Astrocyte of the cerebellum (primary cell): Measurements from ENCODE around the gene HGFAC.

Experiments
- DNase-seq: peaks from one replicate; pipeline ENCODE4 v3.0.0-alpha.2; 2011; ENCODE audit warnings: low read depth
- H3K4me3 ChIP-seq: 2 replicates; pipeline ENCODE4 v1.5.1; 2011; ENCODE audit warnings: mild to moderate bottlenecking, low read depth, low read length, moderate library complexity
- in situ Hi-C: cut with HindIII; loops from 2 replicates; pipeline ENCODE4 v1.10.0; 2017; ENCODE audit warnings: low sequenced_read_pairs
- TF ChIP-seq, protein P1 (sequence below): IDR thresholded peaks from 2 replicates; pipeline ENCODE4 v1.5.1; 2012; ENCODE audit warnings: low read length, low read depth, moderate library complexity, mild to moderate bottlenecking; ENCODE audit errors: missing control alignments

HGFAC gene

DNA sequence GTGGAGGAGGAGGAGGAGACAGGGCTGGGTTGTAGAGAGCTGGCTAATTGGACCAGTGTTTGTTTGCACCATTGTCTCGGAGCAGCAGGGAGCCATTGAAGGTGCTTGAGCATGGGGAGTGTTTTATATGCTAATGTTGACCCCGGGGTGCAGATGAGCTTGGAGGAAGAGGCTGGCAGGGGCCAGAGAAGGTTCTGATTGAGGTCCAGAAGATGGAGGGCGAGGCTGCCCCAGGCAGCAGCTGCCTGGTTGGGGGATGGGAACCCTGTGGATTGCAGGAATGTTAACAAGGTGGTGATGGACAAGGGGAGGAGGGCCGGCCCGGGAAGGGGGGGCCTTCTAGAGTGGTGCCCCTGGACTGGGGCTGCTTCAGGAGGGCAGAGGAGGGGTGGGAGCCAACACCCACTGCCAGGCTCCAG is 39.4 kb downstream of the HGFAC start:
- TF ChIP-seq, protein P1, sequence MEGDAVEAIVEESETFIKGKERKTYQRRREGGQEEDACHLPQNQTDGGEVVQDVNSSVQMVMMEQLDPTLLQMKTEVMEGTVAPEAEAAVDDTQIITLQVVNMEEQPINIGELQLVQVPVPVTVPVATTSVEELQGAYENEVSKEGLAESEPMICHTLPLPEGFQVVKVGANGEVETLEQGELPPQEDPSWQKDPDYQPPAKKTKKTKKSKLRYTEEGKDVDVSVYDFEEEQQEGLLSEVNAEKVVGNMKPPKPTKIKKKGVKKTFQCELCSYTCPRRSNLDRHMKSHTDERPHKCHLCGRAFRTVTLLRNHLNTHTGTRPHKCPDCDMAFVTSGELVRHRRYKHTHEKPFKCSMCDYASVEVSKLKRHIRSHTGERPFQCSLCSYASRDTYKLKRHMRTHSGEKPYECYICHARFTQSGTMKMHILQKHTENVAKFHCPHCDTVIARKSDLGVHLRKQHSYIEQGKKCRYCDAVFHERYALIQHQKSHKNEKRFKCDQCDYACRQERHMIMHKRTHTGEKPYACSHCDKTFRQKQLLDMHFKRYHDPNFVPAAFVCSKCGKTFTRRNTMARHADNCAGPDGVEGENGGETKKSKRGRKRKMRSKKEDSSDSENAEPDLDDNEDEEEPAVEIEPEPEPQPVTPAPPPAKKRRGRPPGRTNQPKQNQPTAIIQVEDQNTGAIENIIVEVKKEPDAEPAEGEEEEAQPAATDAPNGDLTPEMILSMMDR, result no peak

DNA sequence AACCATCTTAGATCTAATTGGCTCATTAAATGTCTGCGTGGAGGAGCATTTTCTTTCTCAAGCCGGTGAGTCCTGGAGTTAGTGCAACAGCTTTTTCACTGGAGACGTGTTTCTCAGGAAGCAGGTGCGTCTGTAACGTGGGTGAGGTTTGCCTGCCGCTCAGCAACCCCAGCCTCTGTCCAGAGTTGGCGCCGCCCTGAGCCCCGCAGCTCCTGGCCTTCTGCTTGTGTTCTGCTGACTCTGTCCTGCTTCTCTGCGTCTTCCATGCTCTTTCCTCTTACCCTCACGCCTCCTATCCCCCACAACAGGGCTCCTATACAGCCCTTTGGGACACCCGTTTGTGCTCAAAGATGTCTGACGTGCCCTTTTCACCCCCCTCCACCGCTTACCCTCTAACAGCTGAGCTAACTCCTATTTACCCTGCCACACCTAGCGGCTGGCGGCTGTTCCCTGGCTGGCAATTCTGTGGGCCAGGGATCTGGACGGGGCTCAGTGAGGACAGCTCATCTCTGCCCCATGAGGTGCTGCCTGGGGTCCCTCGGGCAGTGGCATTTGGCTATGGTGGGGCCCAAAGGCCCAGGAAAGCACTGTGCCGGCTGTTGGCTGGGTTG is 40.1 kb downstream of the HGFAC start:
- in situ Hi-C loops, result no loop called here
- H3K4me3 ChIP-seq, result no peak overlapping the region
- TF ChIP-seq, protein P1, result no peak

More for the DNA sequence above, 39.4 kb downstream of the HGFAC start:
- no peak overlapping the region for H3K4me3 ChIP-seq
- in situ Hi-C loops, result no loop called here
- no peak for DNase-seq

DNA sequence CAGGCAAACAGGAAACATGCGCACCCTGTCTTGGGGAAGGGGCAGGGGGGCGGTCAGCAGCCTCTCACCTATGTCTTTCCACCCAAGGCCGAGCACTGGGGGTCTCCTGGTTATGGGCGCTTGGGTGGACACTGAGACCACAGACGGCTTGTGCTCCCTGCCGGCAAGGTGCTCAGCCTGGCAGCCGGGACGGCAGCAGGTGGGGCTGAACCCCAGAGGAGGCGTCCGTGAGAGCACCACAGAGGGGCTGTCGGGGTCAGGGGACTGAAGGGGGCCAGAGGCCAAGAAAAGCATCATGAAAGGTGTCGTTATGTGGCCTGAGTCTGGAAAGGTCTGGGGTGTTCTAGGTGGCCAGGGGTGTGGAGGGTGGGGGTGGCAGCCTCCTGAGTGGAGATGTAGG is 40.9 kb downstream of the HGFAC start:
- no peak overlapping the region for H3K4me3 ChIP-seq
- in situ Hi-C loops, result no loop called here
- TF ChIP-seq, protein P1, result no peak
- DNase-seq, result no peak

More for the DNA sequence above, 40.1 kb downstream of the HGFAC start:
- no peak for DNase-seq

DNA sequence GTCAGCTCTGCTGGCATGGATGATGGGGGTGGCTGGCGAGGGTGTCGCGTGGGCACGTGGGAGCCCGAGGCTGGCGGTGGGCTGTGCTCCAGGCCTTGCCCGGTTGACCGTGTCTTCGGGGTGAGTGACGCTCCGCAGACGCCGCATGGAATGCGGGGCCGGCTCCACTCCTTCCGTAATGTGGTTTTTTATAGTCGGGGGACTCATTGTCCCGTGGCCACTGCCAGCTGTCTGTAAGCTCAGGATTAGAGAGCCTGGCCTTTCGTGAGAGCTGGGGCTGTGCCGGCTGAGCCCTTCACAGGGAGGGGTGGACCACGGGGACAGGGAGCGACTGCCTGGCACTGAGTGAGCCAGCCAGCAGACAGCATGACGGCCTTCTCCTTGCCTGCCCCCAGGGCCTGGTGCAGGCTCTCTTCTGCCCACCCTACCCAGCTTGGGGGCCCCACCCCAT is 41.7 kb downstream of the HGFAC start:
- DNase-seq, result no peak
- TF ChIP-seq, protein P1, result no peak
- no peak overlapping the region for H3K4me3 ChIP-seq
- in situ Hi-C loops, result no loop called here

DNA sequence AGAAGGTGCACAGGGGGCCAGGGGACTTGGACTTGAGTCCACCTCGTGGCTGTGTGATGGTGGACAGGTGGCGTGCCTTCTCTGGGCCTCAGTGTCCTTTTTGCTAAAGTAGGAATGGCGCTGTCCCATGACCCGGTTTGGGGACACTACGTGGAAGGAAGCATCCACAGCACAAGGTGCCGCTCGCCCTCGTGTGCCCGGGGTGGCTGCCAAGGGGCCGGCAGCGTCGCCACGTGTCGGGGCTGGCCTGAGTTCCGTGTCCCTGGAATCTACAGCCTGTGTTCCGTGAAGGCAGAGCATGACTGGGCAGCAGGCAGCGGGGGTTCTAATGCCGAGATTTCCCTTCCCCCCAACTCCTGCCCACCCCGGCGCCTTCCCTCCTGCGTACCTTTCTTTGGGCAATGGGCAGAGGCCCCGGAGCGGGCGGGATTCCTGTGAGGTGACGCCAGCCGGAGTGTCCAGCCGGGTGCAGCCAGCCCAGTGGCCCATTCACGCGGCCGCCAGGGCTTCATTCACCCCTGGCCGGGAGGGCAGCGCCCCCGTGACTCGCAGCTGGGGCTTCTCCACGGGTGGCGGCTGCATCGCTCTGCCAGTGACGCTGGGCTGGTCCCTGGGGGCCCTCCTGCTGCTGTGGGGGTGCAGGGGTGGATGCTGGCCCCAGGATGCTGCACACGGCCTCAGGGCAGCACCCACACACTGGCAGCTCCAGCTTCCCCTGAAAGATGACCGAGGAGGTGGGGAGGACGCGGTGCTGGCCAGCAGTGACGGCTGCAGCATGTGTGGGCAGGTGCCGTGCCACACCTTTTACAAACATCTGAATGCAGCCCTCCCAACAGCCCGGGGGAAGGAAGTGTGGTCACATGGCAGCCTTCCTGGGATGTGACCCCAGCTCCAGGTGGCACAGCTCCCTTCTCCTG is 42.5 kb downstream of the HGFAC start:
- in situ Hi-C loops, result no loop called here
- TF ChIP-seq, protein P1, result no peak
- no peak overlapping the region for H3K4me3 ChIP-seq
- no peak for DNase-seq

DNA sequence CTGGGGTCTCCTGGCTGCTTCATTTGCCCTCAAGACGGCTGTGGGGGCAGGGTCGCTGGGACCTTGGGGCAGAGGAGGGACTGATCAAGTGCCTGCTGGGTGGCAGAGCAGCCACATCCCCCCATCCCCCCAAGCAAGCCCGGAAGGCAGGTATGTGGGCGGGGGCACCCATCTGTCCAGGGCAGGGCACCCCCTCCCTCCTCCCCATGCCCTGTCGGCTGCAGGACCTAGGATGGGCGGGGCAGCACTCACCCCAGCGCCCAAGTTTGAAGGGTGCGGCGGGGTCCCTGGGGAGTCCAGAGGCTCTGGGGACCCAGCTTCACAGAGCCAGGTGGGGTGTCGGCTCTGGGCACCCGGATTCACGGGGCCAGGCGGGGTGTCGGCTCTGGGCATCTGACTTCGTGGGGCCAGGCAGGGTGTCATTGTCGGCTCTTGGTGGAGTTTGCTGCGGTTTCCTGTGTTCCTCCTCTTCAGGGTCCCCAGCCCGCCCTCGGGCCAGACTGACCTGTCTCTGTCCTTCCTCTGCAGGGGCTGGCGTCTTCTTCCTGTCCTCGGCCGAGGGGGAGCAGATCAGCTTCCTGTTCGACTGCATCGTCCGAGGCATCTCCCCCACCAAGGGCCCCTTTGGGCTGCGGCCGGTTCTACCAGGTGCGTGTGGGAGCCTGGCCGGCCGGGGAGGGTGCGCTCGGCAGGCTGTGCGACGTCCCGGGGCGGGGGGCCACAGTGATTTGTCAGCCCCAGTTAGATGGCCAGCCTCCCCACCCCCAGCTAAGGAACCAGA is 43.4 kb downstream of the HGFAC start:
- in situ Hi-C loops, result no loop called here
- no peak overlapping the region for H3K4me3 ChIP-seq
- no peak for DNase-seq
- TF ChIP-seq, protein P1, result no peak
